A549 treated with DMSO at 1 μM for 4 hours (cell line): ENCODE data around the gene TEX14. TPM values are rescaled to one million over a fixed set of nuclear protein-coding genes. Genes with fewer than 3 reads are reported as not detected.

Experiments
- total RNA-seq: library from RNA; stranded (reverse); fragments of 200-300 nt; extraction: Qiagen RNA extraction; gene quantifications from 5 replicates; pipeline ENCODE4 v1.2.3, GENCODE V29; 2022; ENCODE audit warnings: low read depth

TEX14 gene
- 0.08 to 0.14 TPM (median 0.10 TPM) in 4 of 5 replicates, not detected in the other for total RNA-seq

GRCh38 chr17:58691701-58692238, at the start of gene TEX14:
Gene TEX14, minus strand, starts transcription at chr17:58692045. Its CDS starts 40,044 bp downstream, at chr17:58652001.

GRCh38 chr17:58692239-58693055, 602 bp upstream of the TEX14 start, which contains the start of gene RAD51C:
Gene RAD51C, plus strand, starts transcription at chr17:58692602. Its CDS starts 42 bp downstream, at chr17:58692644.

GRCh38 chr17:58513965-58514769, 177.7 kb downstream of the TEX14 start, which contains the start of gene MTMR4:
Gene MTMR4, minus strand, starts transcription at chr17:58514638. Its CDS starts 231 bp downstream, at chr17:58514407.

Other genes with a start within 250 kb of the TEX14 start
- not detected in 5 replicates for gene HSF5, start 203.6 kb downstream of the TEX14 start, total RNA-seq
- gene MTMR4, start 177.4 kb downstream of the TEX14 start, total RNA-seq, result 7.2 to 11.1 TPM (median 10.0 TPM) in 5 replicates
- gene RAD51C, start 557 bp upstream of the TEX14 start, total RNA-seq, result 43.6 to 62.4 TPM (median 60.8 TPM) in 5 replicates
- 0.06 to 0.08 TPM (median 0.07 TPM) in 5 replicates for gene PPM1E, start 63.8 kb upstream of the TEX14 start, total RNA-seq